Activated CD4-positive, alpha-beta T cell treated with anti-CD3 and anti-CD28 coated beads, Interleukin-2, amount 10 ng/mL, durations not matched to agents 7 days and 5 days (primary cell): Measurements from ENCODE around the gene SCRG1. TPM values are rescaled to one million over a fixed set of nuclear protein-coding genes. Genes with fewer than 3 reads are reported as not detected.
A peak's percentile ranks its signal among the peaks of the same experiment; 100 is the strongest.

Experiments used
- CTCF ChIA-PET: fragments of 350-600 bp; sonication (Branson Sonifier 250); formaldehyde crosslinking; loops from one replicate; lab custom pipeline; 2021; ENCODE audit warnings: antibody characterized with exemption; lab: Charles Lee
- POLR2A ChIA-PET: fragments of 350-600 bp; sonication (Branson Sonifier 250); formaldehyde crosslinking; loops from one replicate; lab custom pipeline; 2021; ENCODE audit warnings: antibody characterized with exemption; lab: Charles Lee
- DNase-seq: peaks from one replicate; pipeline ENCODE4 v3.0.0-alpha.2; 2020
- H3K27ac Mint-ChIP-seq: one replicate; pipeline ENCODE4 v1.8.0; 2021; ENCODE audit warnings: mild to moderate bottlenecking, moderate library complexity, mixed read lengths
- H3K27me3 Mint-ChIP-seq: one replicate; pipeline ENCODE4 v1.8.0; 2021; ENCODE audit warnings: mixed read lengths
- H3K36me3 Mint-ChIP-seq: one replicate; pipeline ENCODE4 v1.8.0; 2021; ENCODE audit warnings: low read depth, mixed read lengths
- H3K4me1 Mint-ChIP-seq: one replicate; pipeline ENCODE4 v1.8.0; 2021; ENCODE audit warnings: mixed read lengths
- H3K4me3 Mint-ChIP-seq: one replicate; pipeline ENCODE4 v1.8.0; 2021; ENCODE audit warnings: mild to moderate bottlenecking, moderate library complexity, mixed read lengths
- H3K9me3 Mint-ChIP-seq: one replicate; pipeline ENCODE4 v1.8.0; 2021; ENCODE audit warnings: mixed read lengths
- total RNA-seq, 2 experiments: library from RNA; stranded (reverse); gene quantifications; one replicate each; pipeline ENCODE4 v1.2.3, GENCODE V29; 2021

SCRG1 gene
- total RNA-seq, 2 experiments from 2014 or later, result not detected

DNA sequence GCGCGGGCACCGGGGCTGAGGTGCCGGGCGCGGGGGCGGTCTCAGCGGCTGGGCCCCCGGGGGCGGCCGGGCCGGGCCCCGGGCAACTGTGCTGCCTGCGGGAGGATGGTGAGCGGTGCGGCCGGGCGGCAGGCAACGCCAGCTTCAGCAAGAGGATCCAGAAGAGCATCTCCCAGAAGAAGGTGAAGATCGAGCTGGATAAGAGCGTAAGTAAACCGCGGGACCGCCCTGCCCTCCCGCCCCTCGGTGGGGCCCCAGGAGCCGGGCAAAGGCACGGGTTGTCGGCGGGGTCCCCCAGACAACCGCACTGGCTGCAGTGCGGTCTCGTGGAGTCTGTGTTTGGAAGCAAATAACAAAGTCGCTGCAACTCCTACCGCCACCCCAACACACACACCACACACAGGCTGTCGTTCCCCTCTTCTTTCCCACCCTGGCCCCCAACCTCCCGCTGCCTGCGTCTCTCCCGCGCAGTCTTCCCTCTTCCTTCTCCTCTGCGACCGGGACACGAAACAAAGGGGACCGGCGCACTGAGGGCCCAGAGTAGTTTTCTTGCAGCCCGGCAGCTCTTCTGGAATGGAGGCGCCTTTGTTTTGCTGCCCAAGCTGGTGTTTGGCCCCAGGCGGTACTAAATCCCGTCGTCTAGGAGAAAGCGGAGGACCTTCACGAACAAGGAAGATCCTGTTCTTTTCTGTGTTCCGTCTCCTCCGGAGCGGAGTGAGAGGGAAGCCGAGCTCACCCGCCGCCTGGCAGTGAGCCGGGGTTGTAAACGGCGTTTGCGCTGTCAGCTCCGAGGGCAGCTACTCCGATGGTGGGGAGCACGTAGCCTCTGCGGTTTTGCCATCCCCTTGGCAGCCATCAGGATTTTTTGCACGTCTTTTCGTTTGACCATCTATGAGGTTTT is 27.4 kb downstream of the SCRG1 start:
- Mint-ChIP-seq H3K4me3 (peak overlapping the region; percentile 98), H3K27ac (peak overlapping the region; percentile 88), H3K36me3 (peaks cover 26% of the 10 kb centered on the region), H3K27me3 (no peaks in the 10 kb centered on the region), H3K4me1 (peaks cover 33% of the 10 kb centered on the region), H3K9me3 (peaks cover 2% of the 10 kb centered on the region)
- DNase-seq, result peak; percentile 54
- ChIA-PET CTCF (interaction anchor here (1.0 to 2.4 kb wide), 11 partner anchors 10 to 82 kb away, joined by 3 to 10 read pairs (median 4); no protein-coding TSS in a partner anchor), POLR2A (interaction anchor here (0.6 to 4.6 kb wide), 4 partner anchors 10 to 40 kb away, joined by 5 to 59 read pairs (median 6); partner anchors contain the start of gene HMGB2)

DNA sequence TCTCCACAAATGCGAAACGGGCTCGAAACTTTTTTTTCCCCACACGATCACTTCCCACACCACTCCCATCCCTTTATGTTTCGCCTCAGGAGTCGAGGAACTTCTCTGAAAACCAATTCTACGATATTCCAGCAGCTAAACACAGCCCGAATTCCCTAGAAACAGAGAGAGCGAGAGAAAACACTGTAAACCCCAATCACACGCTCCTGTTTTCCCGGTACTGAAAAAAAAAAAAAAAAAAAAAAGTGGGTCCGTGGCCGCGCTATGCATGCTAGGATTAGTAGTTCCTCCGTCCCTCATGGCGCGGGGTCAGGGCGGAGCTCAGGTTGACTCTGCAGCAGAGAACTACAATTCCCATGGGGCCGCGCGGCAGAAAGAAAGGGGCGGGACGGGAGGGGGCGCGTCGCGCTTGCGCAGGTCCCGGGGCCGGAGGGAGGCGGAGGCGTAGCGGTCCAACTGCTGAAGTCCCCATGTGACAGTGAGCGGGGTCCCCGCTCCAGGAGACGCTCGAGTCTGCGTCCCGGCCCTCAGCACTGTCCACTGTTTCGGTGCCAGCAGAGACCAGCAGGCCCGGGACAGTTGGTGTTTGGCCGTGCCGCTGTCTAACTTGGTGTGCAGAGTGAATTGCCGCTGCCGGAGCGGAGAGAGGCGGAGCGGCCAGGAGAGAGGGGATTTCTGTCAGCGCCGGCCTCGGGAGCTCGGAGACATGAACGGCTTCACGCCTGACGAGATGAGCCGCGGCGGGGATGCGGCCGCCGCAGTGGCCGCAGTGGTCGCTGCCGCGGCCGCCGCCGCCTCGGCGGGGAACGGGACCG is 28.2 kb downstream of the SCRG1 start, which contains the start of gene SAP30:
Gene SAP30 (plus strand): TSS at position 478 of the 815 bp plus-strand sequence. CDS start 229 bp downstream, at position 707.
- H3K4me1 Mint-ChIP-seq, result peaks cover 41% of the 10 kb centered on the region
- peaks cover 22% of the 10 kb centered on the region for H3K36me3 Mint-ChIP-seq
- POLR2A ChIA-PET, result interaction anchor here (0.6 to 4.6 kb wide), 4 partner anchors 11 to 101 kb away, joined by 3 to 59 read pairs (median 6); partner anchors contain the start of gene HMGB2
- CTCF ChIA-PET, result interaction anchor here (0.6 to 2.4 kb wide), 6 partner anchors 14 to 355 kb away, joined by 3 to 10 read pairs (median 4); no protein-coding TSS in a partner anchor
- peak within 1 kb of the TSS; percentile 99 for H3K27ac Mint-ChIP-seq
- H3K4me3 Mint-ChIP-seq, result peak within 1 kb of the TSS; percentile 98
- H3K27me3 Mint-ChIP-seq, result no peaks in the 10 kb centered on the region
- peaks cover 2% of the 10 kb centered on the region for H3K9me3 Mint-ChIP-seq
- DNase-seq, result peak; percentile 98

- H3K27ac Mint-ChIP-seq, result peak overlapping the region; percentile 99
- H3K4me3 Mint-ChIP-seq, result peak overlapping the region; percentile 98
- peaks cover 47% of the 10 kb centered on the region for H3K4me1 Mint-ChIP-seq
- peaks cover 2% of the 10 kb centered on the region for H3K9me3 Mint-ChIP-seq
- CTCF ChIA-PET, result interaction anchor here (0.5 to 2.4 kb wide), 9 partner anchors 8 to 222 kb away, joined by 3 to 10 read pairs (median 4); partner anchors contain the start of gene HMGB2
- peak; percentile 67 for DNase-seq
- H3K27me3 Mint-ChIP-seq, result no peaks in the 10 kb centered on the region
- POLR2A ChIA-PET, result interaction anchor here (1.4 to 4.6 kb wide), 2 partner anchors 36 to 38 kb away, joined by 6 to 59 read pairs; partner anchors contain the start of gene HMGB2
- peaks cover 22% of the 10 kb centered on the region for H3K36me3 Mint-ChIP-seq
Measured at GRCh38 chr4:173370130-173370476, 28.8 kb downstream of the SCRG1 start.

GRCh38 chr4:173367946-173368345 is 31.0 kb downstream of the SCRG1 start:
- Mint-ChIP-seq H3K9me3 (peaks cover 2% of the 10 kb centered on the region), H3K4me3 (peak overlapping the region; percentile 98), H3K36me3 (peaks cover 14% of the 10 kb centered on the region), H3K27me3 (no peaks in the 10 kb centered on the region), H3K27ac (peak overlapping the region; percentile 52), H3K4me1 (peaks cover 40% of the 10 kb centered on the region)
- POLR2A ChIA-PET, result interaction anchor here (1.7 kb wide), 1 partner anchor 34 kb away, joined by 16 read pairs; the partner anchor contains the start of gene HMGB2
- DNase-seq, result no peak
- CTCF ChIA-PET, result interaction anchor here (0.8 to 2.1 kb wide), 6 partner anchors 10 to 38 kb away, joined by 3 to 8 read pairs (median 3); partner anchors contain the start of gene HMGB2

DNA sequence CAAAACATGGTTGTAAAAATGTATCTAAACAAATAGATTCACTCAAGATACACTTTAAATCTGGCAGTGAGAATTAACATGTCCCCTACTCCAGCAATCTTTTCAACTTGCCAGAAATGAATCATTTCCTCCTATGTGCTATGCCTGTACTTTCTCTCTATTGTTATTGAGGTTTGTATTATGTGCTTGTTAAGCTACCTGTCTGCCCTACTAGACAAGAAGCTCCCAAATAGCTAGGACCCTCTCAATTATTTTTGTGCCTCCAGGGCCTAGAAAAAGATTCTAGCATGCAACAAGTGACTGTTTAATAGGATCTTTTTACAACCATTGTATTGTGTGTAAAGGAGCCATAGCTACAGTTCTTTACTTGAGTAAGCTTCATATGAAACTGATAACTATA is 31.6 kb downstream of the SCRG1 start:
- Mint-ChIP-seq H3K27me3 (no peaks in the 10 kb centered on the region), H3K27ac (peak overlapping the region; percentile 83), H3K4me3 (peak overlapping the region; percentile 59), H3K36me3 (peaks cover 10% of the 10 kb centered on the region), H3K9me3 (peaks cover 2% of the 10 kb centered on the region), H3K4me1 (peaks cover 37% of the 10 kb centered on the region)
- ChIA-PET CTCF (interaction anchor here (0.8 to 1.1 kb wide), 6 partner anchors 9 to 37 kb away, joined by 3 to 4 read pairs (median 3); partner anchors contain the start of gene HMGB2), POLR2A (interaction anchor here (1.7 kb wide), 1 partner anchor 34 kb away, joined by 16 read pairs; the partner anchor contains the start of gene HMGB2)
- DNase-seq, result no peak

GRCh38 chr4:173365359-173365996 is 33.4 kb downstream of the SCRG1 start:
- Mint-ChIP-seq H3K27ac (peak overlapping the region; percentile 55), H3K4me3 (no peak overlapping the region), H3K9me3 (peaks cover 2% of the 10 kb centered on the region), H3K36me3 (peaks cover 10% of the 10 kb centered on the region), H3K4me1 (peaks cover 37% of the 10 kb centered on the region), H3K27me3 (no peaks in the 10 kb centered on the region)
- POLR2A ChIA-PET, result no interaction called here
- DNase-seq, result peak; percentile 39
- CTCF ChIA-PET, result interaction anchor here (0.7 to 2.2 kb wide), 3 partner anchors 10 to 41 kb away, joined by 3 to 5 read pairs (median 3); no protein-coding TSS in a partner anchor

DNA sequence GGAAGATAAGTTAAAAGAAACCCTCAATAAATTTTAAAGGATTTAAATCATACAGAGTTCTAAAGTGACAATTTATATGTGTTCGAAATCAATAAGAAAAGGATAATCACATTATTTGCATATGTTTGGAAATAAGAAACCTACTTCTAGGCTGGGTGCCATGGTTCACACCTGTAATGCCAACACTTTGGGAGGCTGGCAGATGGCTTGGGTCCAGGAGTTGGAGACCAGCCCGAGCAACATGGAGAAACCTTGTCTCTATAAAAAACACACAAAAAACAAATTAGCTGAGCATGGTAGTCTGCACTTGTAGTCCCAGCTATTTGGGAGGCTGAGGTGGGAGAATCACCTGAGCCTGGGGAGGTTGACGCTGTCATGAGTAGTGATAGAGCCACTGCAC is 36.2 kb downstream of the SCRG1 start:
- H3K4me3 Mint-ChIP-seq, result no peak overlapping the region
- no peaks in the 10 kb centered on the region for H3K27me3 Mint-ChIP-seq
- ChIA-PET CTCF (no interaction called here), POLR2A (interaction anchor here (0.7 kb wide), 1 partner anchor 56 kb away, joined by 4 read pairs; no protein-coding TSS in a partner anchor)
- H3K36me3 Mint-ChIP-seq, result peaks cover 7% of the 10 kb centered on the region
- H3K9me3 Mint-ChIP-seq, result peaks cover 6% of the 10 kb centered on the region
- DNase-seq, result no peak
- no peak overlapping the region for H3K27ac Mint-ChIP-seq
- H3K4me1 Mint-ChIP-seq, result peaks cover 30% of the 10 kb centered on the region

- ChIA-PET POLR2A (no interaction called here), CTCF (no interaction called here)
- Mint-ChIP-seq H3K4me1 (peaks cover 13% of the 10 kb centered on the region), H3K27me3 (no peaks in the 10 kb centered on the region), H3K27ac (peak overlapping the region; percentile 5), H3K4me3 (no peak overlapping the region), H3K9me3 (peaks cover 4% of the 10 kb centered on the region), H3K36me3 (peaks cover 5% of the 10 kb centered on the region)
- no peak for DNase-seq
Measured at GRCh38 chr4:173360587-173361221, 38.2 kb downstream of the SCRG1 start.

- DNase-seq, result no peak
- Mint-ChIP-seq H3K27me3 (peaks cover 3% of the 10 kb centered on the region), H3K9me3 (peaks cover 4% of the 10 kb centered on the region), H3K4me1 (peaks cover 4% of the 10 kb centered on the region), H3K27ac (no peak overlapping the region), H3K4me3 (no peak overlapping the region), H3K36me3 (no peaks in the 10 kb centered on the region)
- CTCF ChIA-PET, result interaction anchor here (0.7 to 2.7 kb wide), 2 partner anchors 10 to 12 kb away, joined by 3 to 10 read pairs; partner anchors contain the start of gene SAP30
- POLR2A ChIA-PET, result no interaction called here
Measured at GRCh38 chr4:173357939-173358338, 41.0 kb downstream of the SCRG1 start.

GRCh38 chr4:173347467-173347866 is 51.4 kb downstream of the SCRG1 start:
- CTCF ChIA-PET, result interaction anchor here (0.9 kb wide), 1 partner anchor 27 kb away, joined by 3 read pairs; no protein-coding TSS in a partner anchor
- Mint-ChIP-seq H3K27ac (no peak overlapping the region), H3K4me3 (no peak overlapping the region), H3K9me3 (peaks cover 4% of the 10 kb centered on the region), H3K27me3 (peaks cover 11% of the 10 kb centered on the region), H3K4me1 (peaks cover 5% of the 10 kb centered on the region), H3K36me3 (peaks cover 8% of the 10 kb centered on the region)
- POLR2A ChIA-PET, result no interaction called here
- DNase-seq, result no peak

DNA sequence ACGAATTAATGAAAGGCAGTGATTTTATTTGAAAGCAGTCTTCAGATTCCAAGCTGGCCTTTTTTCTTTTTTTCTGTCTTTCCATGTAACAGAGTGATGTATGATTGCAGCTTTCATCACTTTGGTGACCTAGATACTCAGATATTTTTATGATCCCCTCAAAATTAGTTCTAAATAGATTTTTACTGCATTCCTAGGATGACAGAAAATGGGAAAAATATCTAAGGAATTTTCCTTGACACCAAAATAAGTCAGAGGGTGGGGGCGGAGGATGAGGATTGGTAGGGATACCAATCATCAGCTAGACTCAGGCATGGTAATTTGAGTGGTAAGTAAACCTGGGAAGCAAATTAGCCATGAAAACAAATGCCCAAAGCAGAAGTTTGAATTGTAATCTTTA is 52.8 kb downstream of the SCRG1 start:
- no peak overlapping the region for H3K27ac Mint-ChIP-seq
- H3K4me3 Mint-ChIP-seq, result no peak overlapping the region
- ChIA-PET POLR2A (no interaction called here), CTCF (interaction anchor here (1.0 to 1.3 kb wide), 3 partner anchors 12 to 64 kb away, joined by 3 to 4 read pairs (median 3); partner anchors contain the start of gene HMGB2)
- H3K36me3 Mint-ChIP-seq, result peaks cover 8% of the 10 kb centered on the region
- peaks cover 11% of the 10 kb centered on the region for H3K27me3 Mint-ChIP-seq
- DNase-seq, result no peak
- peaks cover 5% of the 10 kb centered on the region for H3K4me1 Mint-ChIP-seq
- H3K9me3 Mint-ChIP-seq, result peaks cover 4% of the 10 kb centered on the region
